LHCN-M2 (cell line): ENCODE data around the gene SCAPER. TPM values are rescaled to one million over a fixed set of nuclear protein-coding genes. Genes with fewer than 3 reads are reported as not detected.

Experiments used
- DNase-seq: peaks from one replicate; pipeline ENCODE4 v3.0.0-alpha.2; 2012; ENCODE audit warnings: low read depth
- total RNA-seq: library from RNA; depleted of rRNA; stranded (reverse); fragments of >200 nt; gene quantifications from 2 replicates; pipeline ENCODE4 v1.2.3, GENCODE V29; 2014

Gene SCAPER
- total RNA-seq, 1 experiment from 2014 or later: 9.3 TPM

- DNase-seq: no peak
These were observed 235.5 kb downstream of the SCAPER start for GRCh38 chr15:76669521-76670207.

- no peak for DNase-seq
These were observed 236.2 kb downstream of the SCAPER start for GRCh38 chr15:76668900-76669299.

- no peak for DNase-seq
These were observed 237.0 kb downstream of the SCAPER start for GRCh38 chr15:76667943-76668715.

- no peak for DNase-seq
These were observed 240.2 kb downstream of the SCAPER start for GRCh38 chr15:76664895-76665294.

GRCh38 chr15:76664411-76664810 lies 240.7 kb downstream of the SCAPER start:
- DNase-seq: no peak

GRCh38 chr15:76663529-76663928 lies 241.6 kb downstream of the SCAPER start:
- DNase-seq: no peak

- DNase-seq: no peak
These were observed 256.3 kb downstream of the SCAPER start for GRCh38 chr15:76648732-76649444.

GRCh38 chr15:76647612-76648011 lies 257.5 kb downstream of the SCAPER start:
- DNase-seq: no peak

- no peak for DNase-seq
These were observed 260.5 kb downstream of the SCAPER start for GRCh38 chr15:76644646-76645045.

GRCh38 chr15:76642671-76643070 lies 262.5 kb downstream of the SCAPER start:
- peak; percentile 5 for DNase-seq

- no peak for DNase-seq
These were observed 268.0 kb downstream of the SCAPER start for GRCh38 chr15:76637166-76637565.

- peak; percentile 5 for DNase-seq
These were observed 269.1 kb downstream of the SCAPER start for GRCh38 chr15:76636059-76636458.

GRCh38 chr15:76626611-76627010 lies 278.5 kb downstream of the SCAPER start:
- no peak for DNase-seq

GRCh38 chr15:76625267-76625666 lies 279.9 kb downstream of the SCAPER start:
- DNase-seq: no peak

- no peak for DNase-seq
These were observed 290.4 kb downstream of the SCAPER start for GRCh38 chr15:76614725-76615124.

GRCh38 chr15:76588811-76589747 lies 316.1 kb downstream of the SCAPER start:
- DNase-seq: no peak

- no peak for DNase-seq
These were observed 319.6 kb downstream of the SCAPER start for GRCh38 chr15:76585576-76585897.

GRCh38 chr15:76584868-76585575 lies 320.1 kb downstream of the SCAPER start:
- no peak for DNase-seq

- DNase-seq: no peak
These were observed 322.6 kb downstream of the SCAPER start for GRCh38 chr15:76582550-76582949.

- DNase-seq: no peak
These were observed 327.1 kb downstream of the SCAPER start for GRCh38 chr15:76577879-76578512.
